ENCODE results near the gene USP25. TPM values are rescaled to one million over a fixed set of nuclear protein-coding genes. Genes with fewer than 3 reads are reported as not detected.

USP25 gene
- total RNA-seq, 2 donors from 2014 or later = 32.0 to 43.5 TPM

DNA sequence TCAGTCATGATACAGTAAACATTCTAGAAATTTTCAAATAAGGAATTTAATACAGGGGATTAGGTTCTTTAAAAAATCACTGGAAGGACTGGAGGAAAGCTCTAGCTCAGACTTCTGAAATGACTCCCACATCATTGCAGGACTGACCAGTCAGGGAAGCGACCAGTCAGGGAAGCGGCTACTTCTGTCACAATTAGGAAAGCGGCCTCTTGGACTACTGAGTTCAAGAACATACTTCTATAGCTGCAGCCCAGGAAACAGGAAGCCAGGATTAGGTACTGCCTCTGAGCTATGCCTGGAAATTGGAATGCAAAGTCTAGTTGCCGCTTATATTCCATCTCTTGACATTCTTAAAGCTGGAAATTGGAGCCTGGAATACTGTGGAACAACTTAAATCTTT is 45.5 kb downstream of the USP25 start:
- no peak overlapping the region for H3K27ac ChIP-seq
- TF ChIP-seq, protein P1, sequence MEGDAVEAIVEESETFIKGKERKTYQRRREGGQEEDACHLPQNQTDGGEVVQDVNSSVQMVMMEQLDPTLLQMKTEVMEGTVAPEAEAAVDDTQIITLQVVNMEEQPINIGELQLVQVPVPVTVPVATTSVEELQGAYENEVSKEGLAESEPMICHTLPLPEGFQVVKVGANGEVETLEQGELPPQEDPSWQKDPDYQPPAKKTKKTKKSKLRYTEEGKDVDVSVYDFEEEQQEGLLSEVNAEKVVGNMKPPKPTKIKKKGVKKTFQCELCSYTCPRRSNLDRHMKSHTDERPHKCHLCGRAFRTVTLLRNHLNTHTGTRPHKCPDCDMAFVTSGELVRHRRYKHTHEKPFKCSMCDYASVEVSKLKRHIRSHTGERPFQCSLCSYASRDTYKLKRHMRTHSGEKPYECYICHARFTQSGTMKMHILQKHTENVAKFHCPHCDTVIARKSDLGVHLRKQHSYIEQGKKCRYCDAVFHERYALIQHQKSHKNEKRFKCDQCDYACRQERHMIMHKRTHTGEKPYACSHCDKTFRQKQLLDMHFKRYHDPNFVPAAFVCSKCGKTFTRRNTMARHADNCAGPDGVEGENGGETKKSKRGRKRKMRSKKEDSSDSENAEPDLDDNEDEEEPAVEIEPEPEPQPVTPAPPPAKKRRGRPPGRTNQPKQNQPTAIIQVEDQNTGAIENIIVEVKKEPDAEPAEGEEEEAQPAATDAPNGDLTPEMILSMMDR (IDR thresholded peaks at IDR 0.05) = no peak
- ATAC-seq (ENCODE audit: insufficient number of reproducible peaks, low FRiP score, low read depth) = no peak

DNA sequence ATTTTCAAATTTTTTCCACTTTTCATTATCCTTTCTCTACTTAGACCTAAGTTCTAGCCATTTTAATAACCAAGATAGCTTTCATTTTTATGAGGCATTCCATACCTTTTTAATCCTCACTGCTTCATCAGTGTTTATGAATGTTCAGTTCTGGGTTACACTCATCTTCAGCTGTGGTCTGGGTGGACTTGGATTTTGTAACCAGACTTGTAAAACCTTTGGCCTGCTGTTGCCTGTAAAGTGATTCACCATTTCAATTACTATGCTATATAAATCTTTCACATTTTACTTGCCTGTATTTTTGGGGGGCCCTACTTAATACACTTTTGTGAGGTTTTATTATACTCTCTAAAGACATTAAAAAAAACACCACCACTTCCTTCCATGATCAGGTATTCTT is 46.2 kb downstream of the USP25 start:
- TF ChIP-seq, protein P1 (IDR thresholded peaks at IDR 0.05) = no peak
- ATAC-seq (ENCODE audit: insufficient number of reproducible peaks, low FRiP score, low read depth) (no peak), DNase-seq (ENCODE audit: low spot score) (no peak)
- Histone ChIP-seq H3K4me3 (no peak overlapping the region), H3K4me1 (ENCODE audit: control insufficient read depth in 1 of 2, low read depth in 2 of 2) (peaks cover 6% of the 10 kb centered on the region in 2 donors), H3K9me3 (no peaks in the 10 kb centered on the region), H3K27ac (no peak overlapping the region), H3K27me3 (replicated peaks; ENCODE audit: insufficient read depth) (no peaks in the 10 kb centered on the region), H3K36me3 (no peaks in the 10 kb centered on the region)

More for the DNA sequence above, 45.5 kb downstream of the USP25 start:
- Histone ChIP-seq H3K27me3 (replicated peaks; ENCODE audit: insufficient read depth) (no peaks in the 10 kb centered on the region), H3K4me1 (ENCODE audit: control insufficient read depth in 1 of 2, low read depth in 2 of 2) (peaks cover 6% of the 10 kb centered on the region in 2 donors), H3K4me3 (no peak overlapping the region), H3K36me3 (no peaks in the 10 kb centered on the region), H3K9me3 (no peaks in the 10 kb centered on the region)
- DNase-seq (ENCODE audit: low spot score) = no peak

DNA sequence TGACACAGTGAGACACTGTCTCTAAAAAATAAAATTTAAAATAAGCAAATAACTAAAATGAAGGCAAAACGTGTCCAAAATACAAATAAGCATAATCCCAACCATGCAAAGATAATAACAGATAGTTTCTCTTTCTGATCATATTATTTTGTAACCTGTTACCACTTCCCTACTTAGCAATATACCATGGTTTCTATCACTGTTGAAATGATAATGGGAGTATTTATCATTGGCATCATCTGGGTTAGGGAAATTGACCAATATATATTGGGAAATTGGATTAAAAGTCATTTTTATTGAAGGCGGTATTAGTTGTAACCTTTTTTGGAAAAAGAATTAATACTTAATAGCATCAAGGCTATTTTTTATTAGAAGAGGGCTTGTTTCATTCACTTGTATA is 47.0 kb downstream of the USP25 start:
- Histone ChIP-seq H3K4me1 (ENCODE audit: control insufficient read depth in 1 of 2, low read depth in 2 of 2) (peaks cover 6% of the 10 kb centered on the region in 2 donors), H3K4me3 (no peak overlapping the region), H3K27ac (no peak overlapping the region), H3K9me3 (no peaks in the 10 kb centered on the region), H3K36me3 (peaks cover 6% of the 10 kb centered on the region), H3K27me3 (replicated peaks; ENCODE audit: insufficient read depth) (no peaks in the 10 kb centered on the region)
- no peak for DNase-seq (ENCODE audit: low spot score)
- no peak for ATAC-seq (ENCODE audit: insufficient number of reproducible peaks, low FRiP score, low read depth)
- TF ChIP-seq, protein P1 (IDR thresholded peaks at IDR 0.05) = no peak

DNA sequence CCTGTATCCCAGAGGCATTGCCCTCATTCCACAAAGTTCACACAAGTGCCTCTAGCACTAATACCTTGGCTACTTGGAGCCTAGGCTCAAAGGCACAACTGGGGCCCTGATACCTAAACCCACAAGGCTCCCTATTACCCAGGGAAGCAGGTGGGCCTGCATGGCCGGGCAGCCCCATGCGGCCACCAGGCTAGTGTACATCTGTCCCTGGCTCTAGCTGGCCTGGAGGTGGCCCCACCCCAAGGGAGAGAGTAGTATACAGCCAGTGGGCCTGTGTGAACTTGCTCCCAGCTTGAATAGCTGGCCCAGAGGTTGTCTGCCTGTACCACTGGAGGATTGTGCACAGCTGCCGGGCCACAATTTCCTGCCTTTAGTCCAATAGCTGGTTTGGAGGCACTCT is 52.2 kb downstream of the USP25 start:
- Histone ChIP-seq H3K27me3 (replicated peaks; ENCODE audit: insufficient read depth) (no peaks in the 10 kb centered on the region), H3K27ac (no peak overlapping the region), H3K9me3 (no peaks in the 10 kb centered on the region), H3K4me3 (no peak overlapping the region), H3K4me1 (ENCODE audit: control insufficient read depth in 1 of 2, low read depth in 2 of 2) (no peaks in the 10 kb centered on the region), H3K36me3 (peaks cover 15% of the 10 kb centered on the region)
- no peak for DNase-seq (ENCODE audit: low spot score)
- TF ChIP-seq, protein P1 (IDR thresholded peaks at IDR 0.05) = no peak
- no peak for ATAC-seq (ENCODE audit: insufficient number of reproducible peaks, low FRiP score, low read depth)

DNA sequence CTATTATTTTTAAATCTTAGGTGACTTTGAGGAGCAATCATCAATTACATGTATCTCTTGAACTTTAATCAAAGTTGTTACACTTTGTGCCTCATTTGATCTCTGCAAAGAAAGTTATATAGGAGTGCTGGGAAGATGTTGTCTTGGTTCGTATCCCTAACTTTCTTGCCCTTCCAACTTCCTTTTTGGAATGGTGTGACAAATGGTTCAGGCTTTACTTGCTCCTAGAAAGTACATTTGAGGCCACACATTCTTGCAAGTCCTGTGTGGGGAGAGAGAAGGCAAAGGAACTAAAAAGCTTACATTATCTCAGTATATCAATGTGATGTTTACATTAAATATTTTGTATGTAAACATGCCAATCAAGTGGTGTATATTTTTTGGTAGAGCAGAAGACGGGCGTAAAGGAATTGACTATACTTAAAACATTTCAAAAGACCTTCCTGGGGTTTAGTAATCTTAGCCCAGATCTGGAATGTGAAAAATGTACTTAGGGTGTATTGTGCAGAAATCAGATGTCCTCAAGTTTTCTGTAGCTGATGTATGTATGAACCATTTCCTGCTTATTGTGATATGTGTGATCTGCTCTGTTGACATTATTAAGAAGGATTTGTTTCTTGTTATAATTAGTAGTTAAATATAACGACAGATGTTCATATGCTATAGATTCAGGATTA is 59.2 kb downstream of the USP25 start:
- ATAC-seq (ENCODE audit: insufficient number of reproducible peaks, low FRiP score, low read depth) = no peak
- Histone ChIP-seq H3K9me3 (no peaks in the 10 kb centered on the region), H3K27ac (no peak overlapping the region), H3K4me1 (ENCODE audit: control insufficient read depth in 1 of 2, low read depth in 2 of 2) (peaks cover 3 to 8% of the 10 kb centered on the region in 2 donors), H3K4me3 (no peak overlapping the region), H3K27me3 (replicated peaks; ENCODE audit: insufficient read depth) (no peaks in the 10 kb centered on the region), H3K36me3 (no peaks in the 10 kb centered on the region)
- TF ChIP-seq, protein P1 (IDR thresholded peaks at IDR 0.05) = no peak
- no peak for DNase-seq (ENCODE audit: low spot score)

Measured in thoracic aorta (tissue), 2 donors.